Hepatocyte (in vitro differentiated cells): ENCODE results near the gene UBA6. TPM values are rescaled to one million over a fixed set of nuclear protein-coding genes. Genes with fewer than 3 reads are reported as not detected.

Source experiments
- DNase-seq: peaks from one replicate; pipeline ENCODE4 v3.0.0-alpha.2; 2016; ENCODE audit warnings: low spot score
- H2AFZ ChIP-seq: fragments of 200-600 bp; sonication (generic); 2 replicates; pipeline ENCODE4 v1.6.0; 2016; ENCODE audit warnings: antibody characterized with exemption, mild to moderate bottlenecking
- H3K27ac ChIP-seq: fragments of 200-600 bp; sonication (generic); 2 replicates; pipeline ENCODE4 v1.5.1; 2016; ENCODE audit warnings: mild to moderate bottlenecking
- H3K27me3 ChIP-seq: fragments of 200-600 bp; sonication (generic); 2 replicates; pipeline ENCODE4 v1.6.1; 2016
- H3K36me3 ChIP-seq: fragments of 200-600 bp; sonication (generic); replicated peaks from 2 replicates; pipeline ENCODE4 v1.5.1; 2016; ENCODE audit warnings: low read depth; ENCODE audit not compliant: insufficient read depth
- H3K4me1 ChIP-seq: fragments of 200-600 bp; sonication (generic); 2 replicates; pipeline ENCODE4 v1.5.1; 2016; ENCODE audit warnings: mild to moderate bottlenecking, moderate library complexity; ENCODE audit not compliant: insufficient read depth
- H3K4me2 ChIP-seq: fragments of 200-600 bp; sonication (generic); 2 replicates; pipeline ENCODE4 v1.6.0; 2016
- H3K4me3 ChIP-seq: fragments of 200-600 bp; sonication (generic); 2 replicates; pipeline ENCODE4 v1.5.1; 2016; ENCODE audit warnings: mild to moderate bottlenecking
- H3K79me2 ChIP-seq: fragments of 200-600 bp; sonication (generic); 2 replicates; pipeline ENCODE4 v1.6.0; 2017; ENCODE audit warnings: mild to moderate bottlenecking
- H3K9me2 ChIP-seq: fragments of 200-600 bp; sonication (generic); replicated peaks from 2 replicates; pipeline ENCODE4 v1.6.0; 2017; ENCODE audit warnings: mild to moderate bottlenecking; ENCODE audit not compliant: insufficient read depth
- H3K9me3 ChIP-seq: fragments of 200-600 bp; sonication (generic); 2 replicates; pipeline ENCODE4 v1.5.1; 2016; ENCODE audit warnings: low read depth, mild to moderate bottlenecking
- H4K20me1 ChIP-seq: fragments of 200-600 bp; sonication (generic); 2 replicates; pipeline ENCODE4 v1.6.0; 2016; ENCODE audit warnings: mild to moderate bottlenecking; ENCODE audit not compliant: insufficient read depth, poor library complexity, severe bottlenecking
- EZH2 ChIP-seq: fragments of 200-600 bp; sonication (generic); IDR thresholded peaks from 2 replicates; pipeline ENCODE4 v1.6.1; 2016; ENCODE audit warnings: antibody characterized with exemption, mild to moderate bottlenecking, borderline replicate concordance
- EZH2phosphoT487 ChIP-seq: fragments of 200-600 bp; sonication (generic); IDR thresholded peaks from one replicate; pipeline ENCODE4 v1.6.1; 2018; ENCODE audit warnings: antibody characterized with exemption, mild to moderate bottlenecking, low read depth, moderate library complexity; ENCODE audit not compliant: unreplicated experiment, severe bottlenecking
- WGBS: methylation state at CpG from one replicate; pipeline ENCODE4 v1.1.6; 2016; ENCODE audit warnings: low lambda C conversion rate; ENCODE audit errors: missing lambda C conversion rate; 5-methylcytosine and 5-hydroxymethylcytosine counted together
- polyA plus RNA-seq: library from polyadenylated mRNA; unstranded; fragments of >200 nt; fragmentation: Nextera tagmentation; extraction: Ambion mirVana; gene quantifications from 2 replicates; pipeline ENCODE4 v1.2.1, GENCODE V29; 2016
- total RNA-seq: library from RNA; depleted of rRNA; stranded (reverse); fragments of >200 nt; gene quantifications from 2 replicates; pipeline ENCODE4 v1.2.3, GENCODE V29; 2014
- TF ChIP-seq, protein P1 (sequence below): fragments of 200-600 bp; sonication (generic); IDR thresholded peaks from 2 replicates; pipeline ENCODE4 v1.5.1; 2016; ENCODE audit warnings: antibody characterized with exemption, mild to moderate bottlenecking; ENCODE audit not compliant: poor library complexity

UBA6 gene
- total and polyA plus RNA-seq, 2 experiments from 2014 or later: 15.8 to 123 TPM

DNA sequence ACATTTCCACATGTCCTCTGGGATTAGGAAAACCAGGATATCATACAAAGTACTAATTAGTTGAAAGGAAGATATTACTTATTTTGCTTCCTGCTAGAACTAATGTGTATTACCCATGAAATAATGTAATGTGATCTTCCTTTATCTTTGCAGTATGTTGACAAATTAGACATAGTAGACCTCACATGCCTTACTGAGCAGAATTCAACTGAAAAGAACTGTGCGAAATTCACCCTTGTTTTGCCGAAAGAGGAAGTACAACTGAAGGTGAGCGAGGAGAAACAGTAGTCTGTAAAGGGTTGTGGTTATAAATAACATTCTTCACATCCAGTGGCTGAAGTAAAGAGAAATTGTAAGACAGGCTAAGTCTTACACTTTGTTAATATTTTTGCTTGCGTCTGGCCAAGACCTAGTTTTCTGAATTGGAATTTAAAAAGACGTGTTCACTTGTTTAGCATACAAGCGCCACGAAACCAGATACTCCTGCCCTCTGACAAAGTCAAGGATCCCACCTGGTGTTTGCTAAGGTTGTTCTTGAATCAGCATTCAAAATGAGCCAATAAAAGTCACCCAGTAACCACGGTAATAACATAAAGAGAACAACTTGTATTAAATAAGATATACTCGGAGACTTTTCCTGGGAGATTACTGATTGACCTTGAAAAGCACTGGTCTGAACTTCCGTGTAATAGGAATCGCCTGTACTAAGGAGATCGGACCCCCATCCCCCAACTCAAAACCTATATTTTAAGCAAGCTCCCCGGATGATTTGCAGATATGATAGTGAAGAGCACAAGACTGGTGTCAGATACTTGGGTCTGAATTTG, 125.5 kb downstream of the UBA6 start:
- Histone ChIP-seq H2AFZ (no peak overlapping the region), H3K27ac (no peak overlapping the region)

DNA sequence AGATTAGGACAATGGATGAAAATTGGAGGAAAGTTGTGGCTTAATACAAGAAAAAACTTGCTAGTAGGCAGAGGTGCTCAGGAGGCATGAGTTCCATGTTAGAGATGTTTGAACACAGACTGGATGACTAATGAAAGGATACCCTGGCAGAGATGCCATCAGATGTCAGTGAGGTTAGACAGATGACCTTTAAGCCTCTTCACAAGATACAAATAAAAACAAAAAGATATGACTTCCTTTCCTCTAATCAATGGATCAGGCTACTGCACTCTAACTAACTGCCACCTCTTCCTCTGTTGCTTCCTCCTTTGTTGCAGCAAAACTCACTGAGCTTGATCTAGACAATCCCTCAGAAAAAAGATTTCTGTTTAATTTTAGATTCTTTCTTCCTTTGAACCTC, 127.8 kb downstream of the UBA6 start:
- Histone ChIP-seq H4K20me1 (no peaks in the 10 kb centered on the region), H3K4me3 (no peak overlapping the region), H3K9me3 (no peaks in the 10 kb centered on the region), H2AFZ (no peak overlapping the region), H3K9me2 (no peaks in the 10 kb centered on the region), H3K27ac (no peak overlapping the region), H3K4me2 (no peak overlapping the region), H3K36me3 (no peaks in the 10 kb centered on the region), H3K4me1 (no peaks in the 10 kb centered on the region), H3K79me2 (no peaks in the 10 kb centered on the region), H3K27me3 (no peaks in the 10 kb centered on the region)
- no peak for DNase-seq
- TF ChIP-seq EZH2phosphoT487 (no peak), EZH2 (no peak)
- TF ChIP-seq, protein P1, sequence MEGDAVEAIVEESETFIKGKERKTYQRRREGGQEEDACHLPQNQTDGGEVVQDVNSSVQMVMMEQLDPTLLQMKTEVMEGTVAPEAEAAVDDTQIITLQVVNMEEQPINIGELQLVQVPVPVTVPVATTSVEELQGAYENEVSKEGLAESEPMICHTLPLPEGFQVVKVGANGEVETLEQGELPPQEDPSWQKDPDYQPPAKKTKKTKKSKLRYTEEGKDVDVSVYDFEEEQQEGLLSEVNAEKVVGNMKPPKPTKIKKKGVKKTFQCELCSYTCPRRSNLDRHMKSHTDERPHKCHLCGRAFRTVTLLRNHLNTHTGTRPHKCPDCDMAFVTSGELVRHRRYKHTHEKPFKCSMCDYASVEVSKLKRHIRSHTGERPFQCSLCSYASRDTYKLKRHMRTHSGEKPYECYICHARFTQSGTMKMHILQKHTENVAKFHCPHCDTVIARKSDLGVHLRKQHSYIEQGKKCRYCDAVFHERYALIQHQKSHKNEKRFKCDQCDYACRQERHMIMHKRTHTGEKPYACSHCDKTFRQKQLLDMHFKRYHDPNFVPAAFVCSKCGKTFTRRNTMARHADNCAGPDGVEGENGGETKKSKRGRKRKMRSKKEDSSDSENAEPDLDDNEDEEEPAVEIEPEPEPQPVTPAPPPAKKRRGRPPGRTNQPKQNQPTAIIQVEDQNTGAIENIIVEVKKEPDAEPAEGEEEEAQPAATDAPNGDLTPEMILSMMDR: no peak

More for the DNA sequence above, 125.5 kb downstream of the UBA6 start:
- Histone ChIP-seq H3K27me3 (no peaks in the 10 kb centered on the region), H3K9me3 (no peaks in the 10 kb centered on the region), H3K79me2 (no peaks in the 10 kb centered on the region), H3K36me3 (no peaks in the 10 kb centered on the region), H3K4me2 (no peak overlapping the region), H3K4me3 (no peak overlapping the region), H3K9me2 (no peaks in the 10 kb centered on the region), H3K4me1 (no peaks in the 10 kb centered on the region), H4K20me1 (no peaks in the 10 kb centered on the region)
- WGBS: 88% methylated on average over 13 of the region's 13 CpGs
- no peak for TF ChIP-seq EZH2phosphoT487
- TF ChIP-seq, protein P1: no peak
- TF ChIP-seq EZH2: no peak
- DNase-seq: no peak

DNA sequence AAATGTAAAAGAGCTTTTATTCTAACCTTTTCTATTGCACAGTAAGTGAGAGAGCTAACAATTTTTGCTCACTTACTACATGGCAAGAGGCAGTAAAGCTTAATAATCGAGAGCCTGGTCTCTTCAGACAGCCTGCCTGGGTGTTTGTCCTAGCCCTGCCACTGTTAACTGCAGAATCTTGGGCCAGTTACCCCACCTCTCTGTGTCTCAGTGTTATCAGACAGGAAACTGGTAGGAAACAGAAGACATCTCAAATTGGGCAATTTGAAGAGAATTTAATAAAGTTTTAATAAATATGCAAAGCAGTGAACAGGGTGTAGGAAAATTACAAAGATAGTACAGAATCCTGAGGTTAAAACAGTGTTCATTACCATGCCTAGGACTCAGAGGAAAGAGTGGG, 129.0 kb downstream of the UBA6 start:
- no peaks in the 10 kb centered on the region for H4K20me1 ChIP-seq
- peaks cover 2% of the 10 kb centered on the region for H3K36me3 ChIP-seq
- DNase-seq: no peak
- no peak overlapping the region for H3K4me3 ChIP-seq
- no peak overlapping the region for H2AFZ ChIP-seq
- 69% methylated on average over 1 of the region's 1 CpG for WGBS
- H3K9me2 ChIP-seq: no peaks in the 10 kb centered on the region
- H3K27me3 ChIP-seq: no peaks in the 10 kb centered on the region
- no peaks in the 10 kb centered on the region for H3K9me3 ChIP-seq
- H3K79me2 ChIP-seq: no peaks in the 10 kb centered on the region
- H3K27ac ChIP-seq: no peak overlapping the region
- H3K4me2 ChIP-seq: no peak overlapping the region
- TF ChIP-seq EZH2phosphoT487: no peak
- TF ChIP-seq, protein P1: no peak
- TF ChIP-seq EZH2: no peak
- H3K4me1 ChIP-seq: no peaks in the 10 kb centered on the region
